GDM1 (cell line): Measurements from ENCODE around the gene TTC28.

Source experiments
- DNase-seq: peaks from one replicate; lab custom pipeline; 2025; lab: John Stamatoyannopoulos, UW

Gene TTC28

GRCh38 chr22:28268850-28269249 is 410.8 kb downstream of the TTC28 start:
- DNase-seq = no peak

DNA sequence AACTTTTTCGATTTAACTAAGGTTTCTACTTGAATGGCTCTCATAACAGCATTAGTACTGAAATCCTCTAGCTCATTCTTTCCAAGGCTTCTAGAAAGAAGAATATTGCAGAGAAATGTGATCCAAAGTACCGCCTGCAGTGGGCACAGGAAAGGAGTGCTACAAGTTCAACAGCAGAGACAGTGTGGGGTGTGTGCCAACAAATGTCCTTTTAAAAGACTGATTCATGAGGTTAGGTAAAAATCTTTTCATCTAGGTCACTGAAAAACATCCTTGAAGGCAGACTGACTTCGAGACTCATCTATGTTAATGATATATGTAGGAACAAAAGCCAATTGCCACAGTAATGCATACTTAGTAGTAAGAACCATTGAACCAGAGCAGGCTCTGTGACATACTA is 411.5 kb downstream of the TTC28 start:
- no peak for DNase-seq

- no peak for DNase-seq
These were observed 419.0 kb downstream of the TTC28 start for GRCh38 chr22:28260619-28261018.

- no peak for DNase-seq
These were observed 419.8 kb downstream of the TTC28 start for GRCh38 chr22:28259774-28260312.

- no peak for DNase-seq
These were observed 425.2 kb downstream of the TTC28 start for GRCh38 chr22:28254396-28254795.

DNA sequence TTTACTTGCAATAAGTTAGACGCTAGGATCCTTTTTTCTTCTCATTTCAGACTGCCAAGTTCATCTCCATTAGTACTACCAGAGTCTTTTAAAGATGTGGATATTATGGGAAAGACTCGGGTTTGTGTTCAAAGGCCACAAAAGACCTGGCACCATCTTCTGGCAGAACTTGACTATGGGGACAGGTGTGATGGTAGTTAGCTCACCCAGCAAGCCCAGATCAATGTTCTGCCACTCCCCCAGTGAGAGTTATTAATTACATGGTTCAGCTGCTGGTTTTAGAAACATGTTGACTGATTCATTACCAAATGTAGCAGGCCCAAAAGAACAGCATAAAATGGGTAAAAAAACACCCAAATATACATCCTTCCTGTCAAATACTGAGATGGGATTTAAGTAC is 427.1 kb downstream of the TTC28 start:
- no peak for DNase-seq

GRCh38 chr22:28250036-28250695 is 429.5 kb downstream of the TTC28 start:
- no peak for DNase-seq

DNA sequence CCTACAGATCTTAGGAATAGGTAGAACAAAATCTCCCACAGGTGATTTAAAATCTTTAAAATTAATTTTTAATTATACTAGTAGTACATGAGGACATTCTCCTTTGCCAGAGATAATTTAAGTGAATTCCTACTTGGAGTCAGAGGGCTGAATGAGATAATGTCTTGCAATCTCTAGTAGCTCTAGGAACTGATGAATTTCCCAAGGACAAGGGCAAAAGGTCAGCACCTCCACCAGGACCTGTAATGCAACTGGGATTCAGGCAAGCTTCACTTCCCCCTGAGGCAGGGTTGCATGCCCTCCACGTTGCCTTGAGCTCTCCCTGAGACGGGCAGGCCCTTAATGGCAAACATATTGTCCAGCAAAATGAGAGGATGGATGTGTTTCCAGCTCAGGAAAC is 430.2 kb downstream of the TTC28 start:
- no peak for DNase-seq

DNA sequence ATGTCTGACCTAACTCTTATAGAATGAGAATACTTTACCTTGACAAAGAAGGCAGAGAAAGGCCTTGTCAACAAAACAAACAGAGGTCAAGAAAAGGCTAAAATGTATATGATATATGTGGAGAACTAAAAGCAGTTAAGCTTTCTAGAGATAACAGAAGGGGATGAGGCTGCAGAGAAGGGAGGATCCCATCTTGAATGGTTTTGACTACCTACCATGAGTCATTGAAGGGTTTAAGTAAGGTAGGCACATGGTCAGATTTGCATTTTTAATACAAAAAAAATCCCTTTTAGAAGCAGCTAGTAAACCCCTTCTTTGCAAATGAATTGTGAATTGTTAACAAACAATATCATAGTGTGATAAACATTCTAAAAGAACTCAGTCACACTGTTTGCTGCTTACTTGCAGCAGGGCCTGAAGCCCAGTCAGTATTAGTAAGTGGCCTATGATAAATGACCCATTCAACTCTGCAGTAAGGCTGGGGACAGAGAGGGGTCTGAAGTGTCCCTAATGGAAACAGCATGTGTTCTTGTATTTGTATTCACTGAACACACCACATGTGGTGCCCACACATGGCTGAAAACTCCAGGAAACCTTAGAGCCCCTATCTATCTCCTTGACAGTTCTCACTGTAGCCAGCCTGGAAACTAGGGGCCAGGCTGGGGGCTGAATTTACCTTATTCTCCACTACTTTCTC is 431.8 kb downstream of the TTC28 start:
- no peak for DNase-seq

DNA sequence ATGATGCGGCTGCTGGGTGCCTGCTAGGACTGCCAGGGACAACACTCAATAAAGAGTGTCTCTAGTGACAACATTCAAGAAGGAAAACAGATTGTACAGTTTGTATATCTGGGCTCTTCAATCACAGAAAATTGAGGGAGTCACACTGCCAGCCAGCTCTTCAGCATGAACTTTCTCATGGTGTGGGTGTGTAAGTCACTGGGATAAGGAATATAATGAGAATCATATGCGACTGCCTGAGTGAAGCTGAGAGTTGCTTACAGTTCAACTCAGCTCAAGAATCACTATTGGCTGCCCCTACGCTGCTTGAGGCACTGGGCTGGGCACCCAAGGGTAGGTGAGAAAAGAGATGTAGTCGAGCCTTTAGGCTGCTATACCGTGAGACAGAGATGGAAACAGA is 432.5 kb downstream of the TTC28 start:
- DNase-seq = no peak

DNA sequence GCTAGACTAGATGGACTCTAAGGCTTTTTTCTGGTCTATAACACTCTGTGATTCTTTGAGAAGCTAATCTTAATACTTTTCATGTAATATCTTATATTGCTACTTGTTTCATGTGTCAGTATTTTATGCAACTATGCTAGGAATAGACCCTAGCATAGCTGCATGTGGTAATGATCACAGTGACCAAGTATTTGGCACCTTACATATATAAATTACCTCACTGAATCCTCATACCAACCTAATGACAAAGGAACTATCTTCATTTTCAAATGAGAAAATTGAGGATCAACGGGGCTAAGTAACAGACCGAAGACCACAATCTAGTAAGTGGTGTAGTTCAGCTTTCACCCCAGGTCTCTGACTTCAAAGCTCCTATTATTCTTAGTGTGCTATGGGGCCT is 433.2 kb downstream of the TTC28 start:
- DNase-seq = no peak

GRCh38 chr22:28245579-28246224 is 433.9 kb downstream of the TTC28 start:
- DNase-seq = no peak

- DNase-seq = no peak
These were observed 434.9 kb downstream of the TTC28 start for GRCh38 chr22:28244757-28245156.

- DNase-seq = no peak
These were observed 436.1 kb downstream of the TTC28 start for GRCh38 chr22:28243539-28243938.

DNA sequence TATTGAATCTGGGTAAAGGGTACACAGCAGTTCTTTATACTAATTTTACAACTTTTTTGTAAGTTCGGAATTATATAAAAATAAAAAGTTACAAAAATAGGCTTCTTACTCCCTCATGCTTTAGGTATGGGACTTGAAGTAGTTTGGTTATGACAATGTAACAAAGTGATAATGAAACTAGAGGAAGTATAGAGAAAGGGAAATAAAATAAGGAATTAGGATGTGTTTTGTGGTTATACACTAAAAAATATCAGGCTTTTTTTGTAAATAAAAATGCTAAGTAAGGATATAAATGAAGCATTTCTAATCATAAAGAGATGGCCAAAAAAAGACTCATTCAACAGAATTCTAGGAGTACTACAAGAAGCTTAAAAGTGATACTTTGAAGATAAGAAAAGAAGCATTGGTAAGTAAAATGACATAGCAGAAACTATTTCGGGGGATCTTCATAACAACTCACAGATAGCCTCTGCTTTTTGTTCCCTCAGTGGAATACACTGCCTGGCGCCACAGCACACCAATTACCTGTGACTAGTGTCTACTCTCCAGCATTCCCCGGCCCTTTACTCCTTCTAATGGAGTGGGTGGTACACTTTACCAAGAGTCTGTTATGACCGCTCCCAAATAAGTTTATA is 437.9 kb downstream of the TTC28 start:
- DNase-seq = no peak

DNA sequence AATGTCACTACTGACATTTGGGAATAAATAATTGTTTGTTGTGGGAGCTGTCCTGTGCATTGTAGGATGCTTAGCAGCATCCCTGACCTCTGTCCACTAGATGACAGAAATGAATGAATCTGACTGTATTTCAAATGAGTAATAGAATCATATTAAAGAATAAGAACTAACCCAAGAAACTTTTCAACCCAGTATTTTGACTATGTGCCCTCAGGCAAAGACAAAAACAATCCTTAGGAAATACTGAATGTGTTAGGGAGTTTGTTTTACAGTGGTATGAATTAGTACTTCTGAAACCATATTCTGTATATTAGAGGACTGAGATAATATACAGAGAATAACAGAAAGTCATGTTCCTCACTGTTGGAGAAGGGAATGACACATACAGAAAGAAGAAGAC is 439.7 kb downstream of the TTC28 start:
- DNase-seq = no peak

DNA sequence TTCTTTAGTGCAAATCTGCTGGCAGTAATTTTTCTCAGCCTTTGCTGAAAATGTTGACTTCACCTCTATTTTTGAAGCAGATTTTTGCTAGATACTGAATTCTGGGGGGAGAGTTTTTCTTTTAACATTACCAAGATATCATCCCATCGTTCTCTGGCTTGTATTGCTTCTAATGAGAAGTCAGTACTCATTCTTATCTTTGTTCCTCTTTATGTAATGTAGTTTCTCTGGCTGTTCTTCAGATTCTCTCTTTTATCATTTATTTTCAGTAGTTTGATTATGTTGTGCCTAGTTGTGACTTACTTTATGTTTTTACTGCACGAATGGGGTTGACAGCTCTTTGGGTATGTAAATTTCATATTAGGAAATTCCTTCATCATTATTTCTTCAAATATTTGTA is 441.9 kb downstream of the TTC28 start:
- no peak for DNase-seq

GRCh38 chr22:28237112-28237511 is 442.5 kb downstream of the TTC28 start:
- no peak for DNase-seq

GRCh38 chr22:28232204-28232603 is 447.4 kb downstream of the TTC28 start:
- no peak for DNase-seq

GRCh38 chr22:28231441-28231840 is 448.2 kb downstream of the TTC28 start:
- DNase-seq = no peak

GRCh38 chr22:28230671-28231070 is 449.0 kb downstream of the TTC28 start:
- no peak for DNase-seq

DNA sequence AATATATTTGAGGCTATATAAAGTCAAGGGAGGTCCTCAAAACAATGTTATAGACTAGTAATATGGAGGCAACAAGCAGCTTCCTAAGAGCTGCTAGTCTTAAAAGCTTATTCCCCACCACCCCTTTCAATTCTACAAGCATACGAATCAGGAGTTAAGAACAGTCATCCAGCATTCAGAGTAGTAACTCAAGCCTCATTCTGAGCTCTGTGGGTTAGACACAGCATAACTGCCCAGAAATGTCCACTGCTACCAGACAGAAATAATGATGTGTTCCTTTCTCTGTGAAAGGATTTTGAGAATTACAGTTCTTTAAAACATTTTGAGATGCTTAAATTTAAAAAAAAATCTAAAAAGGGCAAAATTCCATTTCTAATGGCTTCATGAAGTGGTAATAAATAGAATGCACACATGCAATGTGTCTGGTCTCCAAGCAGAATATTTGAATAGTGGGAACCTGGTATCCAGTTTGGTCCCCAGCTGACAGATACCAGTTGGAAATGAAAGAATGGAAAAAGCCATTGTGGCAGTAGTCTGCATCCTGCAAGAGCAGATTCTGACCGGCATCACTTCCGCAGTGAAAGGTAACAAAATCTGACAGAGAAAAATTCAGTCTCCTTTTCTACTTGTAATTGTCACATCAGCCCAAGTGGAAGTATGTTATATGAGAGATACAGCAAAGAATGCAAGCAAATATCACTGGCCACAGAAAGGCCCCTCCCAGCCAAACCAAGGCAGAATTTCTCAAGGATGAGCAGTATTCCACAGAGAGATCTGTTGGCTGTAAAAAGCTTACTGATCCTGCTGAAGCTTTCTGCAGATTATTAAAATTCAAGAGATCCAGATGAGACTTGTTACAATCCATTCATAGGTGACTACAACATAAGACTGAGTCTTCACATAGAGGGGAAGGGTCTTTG is 449.8 kb downstream of the TTC28 start:
- DNase-seq = no peak
